HepG2 (cell line): Measurements from ENCODE around the gene ELFN1. TPM values are rescaled to one million over a fixed set of nuclear protein-coding genes. Genes with fewer than 3 reads are reported as not detected.

Experiments used
- ATAC-seq: fragments of 200-7000 bp; cut with Tn5 transposase; 3 replicates; pipeline ENCODE4 v1.9.1; 2020; ENCODE audit warnings: mild to moderate bottlenecking, moderate library complexity
- BruUV-seq: library from RNA; stranded (reverse); fragments of 400-500 nt; replicated peaks from 2 replicates; lab custom pipeline; 2021; lab: Mats Ljungman, UMichigan
- CTCF ChIA-PET: fragments of 300-600 bp; formaldehyde crosslinking; extraction: SDS; loops from one replicate; lab custom pipeline; 2021; ENCODE audit warnings: low total read pairs, inconsistent platforms, low intra/inter-chr PET ratio; lab: Yijun Ruan, JAX
- POLR2A ChIA-PET: fragments of 350-600 bp; sonication (Branson Sonifier 250); formaldehyde crosslinking; loops from one replicate; lab custom pipeline; 2020; ENCODE audit warnings: antibody characterized with exemption, inconsistent platforms; lab: Yijun Ruan, JAX
- DNase-seq: peaks from one replicate; pipeline ENCODE4 v3.0.0-alpha.2; 2015; ENCODE audit warnings: low spot score
- FAIRE-seq: peaks from 3 replicates; lab custom pipeline; 2011; peaks lifted over from hg19 to GRCh38; lab: Jason Lieb, UNC
- H2AFZ ChIP-seq: one replicate; pipeline ENCODE4 v1.6.1; 2011; ENCODE audit warnings: low read length, inconsistent platforms
- H3K27ac ChIP-seq: fragments of 300-600 bp; 3 replicates; pipeline ENCODE4 v1.8.0; 2011; ENCODE audit warnings: mixed run types, mild to moderate bottlenecking, mixed read lengths, low read length, inconsistent platforms; ENCODE audit not compliant: insufficient read depth; ENCODE audit errors: extremely low read length
- H3K27me3 ChIP-seq, 2 experiments: fragments of 200-600 bp in 1 of 2; 2 replicates in 1 of 2; 3 replicates in 1 of 2; pipeline versions ENCODE4 v1.6.0 to v1.8.0; 2011; ENCODE audit warnings: low read length in 2 of 2, mild to moderate bottlenecking in 2 of 2, moderate library complexity in 2 of 2, inconsistent platforms in 1 of 2; ENCODE audit not compliant: insufficient read depth in 2 of 2, control insufficient read depth in 1 of 2
- H3K36me3 ChIP-seq, 2 experiments: fragments of 200-600 bp in 1 of 2; replicated peaks in 1 of 2; 2 replicates in 1 of 2; 3 replicates in 1 of 2; pipeline versions ENCODE4 v1.5.1 to v1.8.0; 2011; ENCODE audit warnings: low read length in 2 of 2, inconsistent platforms in 1 of 2; ENCODE audit not compliant: insufficient read depth in 2 of 2, control insufficient read depth in 1 of 2
- H3K4me1 ChIP-seq: 2 replicates; pipeline ENCODE4 v1.5.1; 2012; ENCODE audit warnings: low read length, inconsistent platforms; ENCODE audit not compliant: insufficient read depth
- H3K4me2 ChIP-seq: 2 replicates; pipeline ENCODE4 v1.6.0; 2011; ENCODE audit warnings: low read depth, low read length, inconsistent platforms
- H3K4me3 ChIP-seq, 3 experiments: fragments of 200-600 bp in 1 of 3; sonication (generic), shearing (Covaris generic) in 1 of 3; replicated peaks in 1 of 3; 2 replicates each; pipeline ENCODE4 v1.5.1; 2011 to 2016; ENCODE audit warnings: low read length in 3 of 3, inconsistent platforms in 2 of 3, low read depth in 2 of 3, mild to moderate bottlenecking in 2 of 3, control low read depth in 1 of 3, mixed read lengths in 1 of 3; ENCODE audit not compliant: insufficient read depth in 1 of 3
- H3K79me2 ChIP-seq: one replicate; pipeline ENCODE4 v1.6.1; 2011; ENCODE audit warnings: low read length, inconsistent platforms; ENCODE audit not compliant: insufficient read depth
- H3K9ac ChIP-seq: 2 replicates; pipeline ENCODE4 v1.6.0; 2011; ENCODE audit warnings: mild to moderate bottlenecking, low read depth, low read length, inconsistent platforms; ENCODE audit not compliant: insufficient read depth
- H3K9me3 ChIP-seq: 2 replicates; pipeline ENCODE4 v1.5.1; 2012; ENCODE audit warnings: mild to moderate bottlenecking, low read length
- H4K20me1 ChIP-seq: 2 replicates; pipeline ENCODE4 v1.6.0; 2011; ENCODE audit warnings: inconsistent platforms, mild to moderate bottlenecking, low read length, moderate library complexity; ENCODE audit not compliant: insufficient read depth
- FOSL2 ChIP-seq: sonication (generic); formaldehyde crosslinking; IDR thresholded peaks from 2 replicates; pipeline ENCODE4 v1.4.0; 2020; ENCODE audit warnings: missing genetic modification reagents
- GABPB1 ChIP-seq: IDR thresholded peaks from 2 replicates; pipeline ENCODE4 v1.6.1; 2016; ENCODE audit warnings: mild to moderate bottlenecking, missing genetic modification reagents, moderate library complexity, missing compliant biosample characterization
- SALL1 ChIP-seq: sonication (generic); formaldehyde crosslinking; IDR thresholded peaks from 2 replicates; pipeline ENCODE4 v1.8.0; 2022; ENCODE audit warnings: mild to moderate bottlenecking, missing genetic modification reagents
- SMC3 ChIP-seq: IDR thresholded peaks from 2 replicates; pipeline ENCODE4 v1.6.1; 2011; ENCODE audit warnings: low read length, improper control_type of control experiment
- TCF7 ChIP-seq: sonication (generic); IDR thresholded peaks from 2 replicates; pipeline ENCODE4 v1.6.1; 2016; ENCODE audit warnings: antibody characterized with exemption, low read depth
- ZFP36 ChIP-seq: fragments of 150-350 bp; IDR thresholded peaks from 2 replicates; pipeline ENCODE4 v1.6.1; 2018; ENCODE audit warnings: borderline replicate concordance, low read length, low read depth; ENCODE audit not compliant: partially characterized antibody
- ZNF343 ChIP-seq: sonication (generic); formaldehyde crosslinking; IDR thresholded peaks from 2 replicates; pipeline ENCODE4 v1.4.0; 2020; ENCODE audit warnings: mild to moderate bottlenecking, missing genetic modification reagents
- ZNF430 ChIP-seq: sonication (generic); formaldehyde crosslinking; IDR thresholded peaks from 2 replicates; pipeline ENCODE4 v1.9.0; 2021; ENCODE audit warnings: mild to moderate bottlenecking, missing genetic modification reagents
- ZNF549 ChIP-seq: sonication (generic); formaldehyde crosslinking; IDR thresholded peaks from 2 replicates; pipeline ENCODE4 v1.5.0; 2020; ENCODE audit warnings: missing genetic modification reagents
- ZNF550 ChIP-seq: sonication (generic); formaldehyde crosslinking; IDR thresholded peaks from 2 replicates; pipeline ENCODE4 v1.4.0; 2020; ENCODE audit warnings: mild to moderate bottlenecking, missing genetic modification reagents, borderline replicate concordance
- ZNF891 ChIP-seq: sonication (generic); formaldehyde crosslinking; IDR thresholded peaks from 2 replicates; pipeline ENCODE4 v1.5.0; 2020; ENCODE audit warnings: mild to moderate bottlenecking, missing genetic modification reagents
- ZSCAN22 ChIP-seq: sonication (generic); formaldehyde crosslinking; IDR thresholded peaks from 2 replicates; pipeline ENCODE4 v1.4.0; 2020; ENCODE audit warnings: mild to moderate bottlenecking, missing genetic modification reagents
- WGBS: methylation state at CpG from one replicate; pipeline ENCODE4 v1.1.6; 2017; ENCODE audit warnings: low lambda C conversion rate; 5-methylcytosine and 5-hydroxymethylcytosine counted together
- in situ Hi-C: cut with HindIII; loops from 2 replicates; pipeline ENCODE4 v1.10.0; 2017; ENCODE audit warnings: low pct_unique_long_range_greater_than_20kb; ENCODE audit not compliant: extremely low pct_ligation_motif_present
- intact Hi-C: fragments of 100-400 bp; cut with micrococcal nuclease; formaldehyde crosslinking; loops from one replicate; pipeline ENCODE4 v1.10.0; 2022; ENCODE audit not compliant: unreplicated experiment
- polyA plus RNA-seq, 8 experiments: library from polyadenylated mRNA; depleted of rRNA in 3 of 8; stranded (reverse) in 7 of 8; unstranded in 1 of 8; fragments of >200 nt; fragmentation: Illumina TruSeq in 4 of 8; extraction: Trizol in 4 of 8; gene quantifications; 2 replicates each; pipeline versions ENCODE4 v1.2.1 to v1.2.3, GENCODE V29; 2011 to 2016; ENCODE audit warnings: low read depth in 4 of 8, missing spikeins in 1 of 8, mixed read lengths in 1 of 8; ENCODE audit not compliant: insufficient read depth in 1 of 8
- total RNA-seq, 5 experiments: library from RNA; depleted of rRNA; stranded (reverse); fragments of >200 nt; fragmentation: Illumina TruSeq; extraction: Trizol; gene quantifications; 2 replicates each; pipeline ENCODE4 v1.2.3, GENCODE V29; 2016; ENCODE audit warnings: low read depth in 1 of 5
- TF ChIP-seq, protein P1 (sequence below): sonication (generic); formaldehyde crosslinking; IDR thresholded peaks from 2 replicates; pipeline ENCODE4 v1.5.0; 2020; ENCODE audit warnings: mild to moderate bottlenecking, missing genetic modification reagents, borderline replicate concordance

The ELFN1 gene
- total and polyA plus RNA-seq, 2 of the 13 experiments (the other 11 are each of a cell fraction or from before 2014, with no cell fraction given), result 0.13 to 0.18 TPM

DNA sequence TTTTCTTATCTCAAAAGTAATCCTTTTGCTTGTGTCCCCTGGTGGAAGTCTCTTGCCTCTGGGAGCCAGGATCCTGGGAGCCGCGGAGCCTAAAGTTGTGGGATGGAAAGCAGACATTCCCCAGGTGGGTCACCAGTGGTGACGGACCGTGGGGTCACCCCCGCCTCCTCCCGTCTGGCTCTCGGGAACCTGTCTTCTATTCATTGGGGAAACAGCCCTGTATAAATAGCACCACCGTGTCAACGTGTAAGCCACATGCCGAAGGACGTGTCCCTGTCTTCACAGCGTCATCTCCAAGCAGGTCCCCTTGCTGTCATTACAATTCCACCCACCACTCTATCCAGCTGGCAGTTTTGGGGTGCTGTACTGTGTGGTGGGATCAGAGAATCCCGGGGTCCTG is 87.5 kb downstream of the ELFN1 start:
- no TSS peak for BruUV-seq
- WGBS, result 30% methylated on average over 9 of the region's 13 CpGs
- Histone ChIP-seq H3K4me1 (peaks cover 34% of the 10 kb centered on the region), H3K36me3 (no peaks in the 10 kb centered on the region), H3K4me2 (peak overlapping the region; percentile 23), H3K9ac (no peak overlapping the region), H3K27me3 (peaks cover 5 to 7% of the 10 kb centered on the region in 2 experiments; a peak in 3 of 5 replicates), H4K20me1 (no peaks in the 10 kb centered on the region), H3K27ac (no peak overlapping the region), H2AFZ (no peak overlapping the region), H3K9me3 (no peaks in the 10 kb centered on the region), H3K4me3 (no peak overlapping the region), H3K79me2 (no peaks in the 10 kb centered on the region)
- ChIA-PET POLR2A (no interaction called here), CTCF (interaction anchor here (4.1 kb wide), 1 partner anchor 93 kb away, joined by 32 read pairs; no protein-coding TSS in a partner anchor)
- DNase-seq, result no peak
- TF ChIP-seq ZNF891, result 0 out of 2 replicates have a peak, but pooled peaks have one; percentile 23
- TF ChIP-seq ZSCAN22 (CRISPR knock-in tag), result no peak
- peak; percentile 24; the same call in 1 of the 2 replicates for TF ChIP-seq SALL1 (CRISPR knock-in tag)
- ATAC-seq, result no peak
- in situ Hi-C loops (loop anchor here (5.0 to 10.0 kb wide), 2 partner anchors 90 to 173 kb away; no protein-coding TSS in a partner anchor), intact Hi-C loops (loop anchor here (5.0 kb wide), 1 partner anchor 180 kb away; no protein-coding TSS in a partner anchor)
- no peak for FAIRE-seq

DNA sequence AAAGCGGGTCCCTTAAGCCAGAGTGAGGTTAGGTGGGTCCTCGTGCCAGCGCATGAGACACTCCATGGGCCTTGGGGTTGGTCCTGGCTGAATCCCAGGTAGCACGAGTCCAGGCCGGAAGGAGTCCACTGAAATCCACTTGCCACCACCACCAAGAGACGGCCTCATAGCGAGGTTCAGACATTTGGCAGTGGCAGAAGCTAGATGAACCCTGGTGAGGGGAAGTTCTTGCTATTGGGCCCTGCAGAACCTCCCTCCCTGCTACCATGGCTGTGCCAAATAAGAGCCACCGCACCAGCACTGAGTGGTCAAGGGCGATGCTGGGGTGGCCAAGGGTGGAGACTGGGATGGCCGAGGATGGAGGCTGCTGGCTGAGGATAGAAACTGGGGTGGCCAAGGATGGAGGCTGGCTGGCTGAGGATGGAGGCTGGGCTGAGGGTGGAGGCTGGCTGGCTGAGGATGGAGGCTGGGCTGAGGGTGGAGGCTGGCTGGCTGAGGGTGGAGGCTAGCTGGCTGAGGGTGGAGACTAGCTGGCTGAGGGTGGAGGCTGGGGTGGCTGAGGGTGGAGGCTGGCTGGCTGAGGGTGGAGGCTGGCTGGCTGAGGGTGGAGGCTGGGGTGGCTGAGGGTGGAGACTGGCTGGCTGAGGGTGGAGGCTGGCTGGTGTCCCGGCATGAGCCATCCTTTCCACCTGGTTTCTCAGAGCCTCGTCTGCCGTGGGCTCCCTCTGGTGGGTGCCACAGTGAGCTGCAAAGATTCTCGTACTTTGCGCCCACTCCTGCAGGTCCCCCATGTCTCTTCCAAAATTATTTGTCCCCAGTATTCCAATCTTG is 88.2 kb downstream of the ELFN1 start:
- no peak overlapping the region for H2AFZ ChIP-seq
- H3K4me3 ChIP-seq, result no peak overlapping the region
- FAIRE-seq (peak; percentile 57), DNase-seq (peak; percentile 45), ATAC-seq (peak; percentile 78)
- intact Hi-C loops, result loop anchor here (1.0 to 5.0 kb wide), 2 partner anchors 94 to 181 kb away; no protein-coding TSS in a partner anchor
- H3K9ac ChIP-seq, result no peak overlapping the region
- H3K36me3 ChIP-seq, result no peaks in the 10 kb centered on the region
- no peak overlapping the region for H3K4me2 ChIP-seq
- in situ Hi-C loops, result loop anchor here (5.0 to 10.0 kb wide), 2 partner anchors 91 to 173 kb away; no protein-coding TSS in a partner anchor
- no peaks in the 10 kb centered on the region for H4K20me1 ChIP-seq
- no peaks in the 10 kb centered on the region for H3K9me3 ChIP-seq
- ChIA-PET POLR2A (no interaction called here), CTCF (interaction anchor here (0.7 to 4.1 kb wide), 3 partner anchors 48 to 179 kb away, joined by 3 to 32 read pairs (median 4); no protein-coding TSS in a partner anchor)
- BruUV-seq, result no TSS peak
- WGBS, result 54% methylated on average over 12 of the region's 15 CpGs
- peaks cover 34% of the 10 kb centered on the region for H3K4me1 ChIP-seq
- peaks cover 3 to 7% of the 10 kb centered on the region in 2 experiments; a peak in 3 of 5 replicates for H3K27me3 ChIP-seq
- H3K79me2 ChIP-seq, result no peaks in the 10 kb centered on the region
- H3K27ac ChIP-seq, result no peak overlapping the region
- TF ChIP-seq TCF7, result no peak
- TF ChIP-seq ZNF549 (CRISPR knock-in tag), result no peak
- 0 out of 2 replicates have a peak, but pooled peaks have one; percentile 14 for TF ChIP-seq FOSL2 (CRISPR knock-in tag)
- no peak for TF ChIP-seq ZNF550 (CRISPR knock-in tag)
- TF ChIP-seq GABPB1 (CRISPR knock-in tag), result 0 out of 2 replicates have a peak, but pooled peaks have one; percentile 22
- TF ChIP-seq ZFP36, result no peak
- TF ChIP-seq ZNF343 (CRISPR knock-in tag), result no peak
- peak; percentile 78 for TF ChIP-seq SMC3
- TF ChIP-seq ZNF430 (CRISPR knock-in tag), result 0 out of 2 replicates have a peak, but pooled peaks have one; percentile 15
- TF ChIP-seq, protein P1, sequence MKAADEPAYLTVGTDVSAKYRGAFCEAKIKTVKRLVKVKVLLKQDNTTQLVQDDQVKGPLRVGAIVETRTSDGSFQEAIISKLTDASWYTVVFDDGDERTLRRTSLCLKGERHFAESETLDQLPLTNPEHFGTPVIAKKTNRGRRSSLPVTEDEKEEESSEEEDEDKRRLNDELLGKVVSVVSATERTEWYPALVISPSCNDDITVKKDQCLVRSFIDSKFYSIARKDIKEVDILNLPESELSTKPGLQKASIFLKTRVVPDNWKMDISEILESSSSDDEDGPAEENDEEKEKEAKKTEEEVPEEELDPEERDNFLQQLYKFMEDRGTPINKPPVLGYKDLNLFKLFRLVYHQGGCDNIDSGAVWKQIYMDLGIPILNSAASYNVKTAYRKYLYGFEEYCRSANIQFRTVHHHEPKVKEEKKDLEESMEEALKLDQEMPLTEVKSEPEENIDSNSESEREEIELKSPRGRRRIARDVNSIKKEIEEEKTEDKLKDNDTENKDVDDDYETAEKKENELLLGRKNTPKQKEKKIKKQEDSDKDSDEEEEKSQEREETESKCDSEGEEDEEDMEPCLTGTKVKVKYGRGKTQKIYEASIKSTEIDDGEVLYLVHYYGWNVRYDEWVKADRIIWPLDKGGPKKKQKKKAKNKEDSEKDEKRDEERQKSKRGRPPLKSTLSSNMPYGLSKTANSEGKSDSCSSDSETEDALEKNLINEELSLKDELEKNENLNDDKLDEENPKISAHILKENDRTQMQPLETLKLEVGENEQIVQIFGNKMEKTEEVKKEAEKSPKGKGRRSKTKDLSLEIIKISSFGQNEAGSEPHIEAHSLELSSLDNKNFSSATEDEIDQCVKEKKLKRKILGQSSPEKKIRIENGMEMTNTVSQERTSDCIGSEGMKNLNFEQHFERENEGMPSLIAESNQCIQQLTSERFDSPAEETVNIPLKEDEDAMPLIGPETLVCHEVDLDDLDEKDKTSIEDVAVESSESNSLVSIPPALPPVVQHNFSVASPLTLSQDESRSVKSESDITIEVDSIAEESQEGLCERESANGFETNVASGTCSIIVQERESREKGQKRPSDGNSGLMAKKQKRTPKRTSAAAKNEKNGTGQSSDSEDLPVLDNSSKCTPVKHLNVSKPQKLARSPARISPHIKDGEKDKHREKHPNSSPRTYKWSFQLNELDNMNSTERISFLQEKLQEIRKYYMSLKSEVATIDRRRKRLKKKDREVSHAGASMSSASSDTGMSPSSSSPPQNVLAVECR (CRISPR knock-in tag), result no peak
